Erythroblast (primary cell): Measurements from ENCODE around the gene IMPG2.

ENCODE experiments used
- GATA1 ChIP-seq: IDR thresholded peaks from 2 replicates; pipeline ENCODE4 v1.6.1; 2011; ENCODE audit warnings: low read depth, mild to moderate bottlenecking, control low read depth, low read length, moderate library complexity
- POLR2A ChIP-seq: IDR thresholded peaks from 2 replicates; pipeline ENCODE4 v1.6.1; 2011; ENCODE audit warnings: mild to moderate bottlenecking, low read length

GRCh38 chr3:101219842-101220560 is 100.4 kb downstream of the IMPG2 start:
- TF ChIP-seq POLR2A: no peak
- no peak for TF ChIP-seq GATA1
